DND-41 (cell line): ENCODE results near the gene WNT9A.

Experiments used
- ATAC-seq: fragments of 200-7000 bp; cut with Tn5 transposase; 3 replicates; pipeline ENCODE4 v1.9.1; 2021; ENCODE audit warnings: low read depth; ENCODE audit not compliant: insufficient read depth
- DNase-seq: peaks from one replicate; pipeline ENCODE4 v3.0.0-alpha.2; 2020
- H2AFZ ChIP-seq: 2 replicates; pipeline ENCODE4 v1.6.0; 2012; ENCODE audit warnings: low read depth, low read length
- H3K27ac ChIP-seq: 2 replicates; pipeline ENCODE4 v1.5.1; 2012; ENCODE audit warnings: low read length, inconsistent platforms
- H3K27me3 ChIP-seq: fragments of 200-600 bp; sonication (generic); 2 replicates; pipeline ENCODE4 v1.6.0; 2012; ENCODE audit warnings: low read length, mild to moderate bottlenecking, inconsistent platforms; ENCODE audit not compliant: insufficient read depth, poor library complexity
- H3K36me3 ChIP-seq: 2 replicates; pipeline ENCODE4 v1.5.1; 2012; ENCODE audit warnings: low read length, inconsistent platforms; ENCODE audit not compliant: insufficient read depth
- H3K4me1 ChIP-seq: 2 replicates; pipeline ENCODE4 v1.5.1; 2012; ENCODE audit warnings: mild to moderate bottlenecking, low read length; ENCODE audit not compliant: insufficient read depth
- H3K4me2 ChIP-seq: 2 replicates; pipeline ENCODE4 v1.6.0; 2012; ENCODE audit warnings: mild to moderate bottlenecking, moderate library complexity, low read length, inconsistent platforms; ENCODE audit not compliant: insufficient read depth
- H3K4me3 ChIP-seq, 2 experiments: fragments of 200-600 bp in 1 of 2; shearing (Covaris generic) in 1 of 2; 2 replicates each; pipeline ENCODE4 v1.5.1; 2012 to 2016; ENCODE audit warnings: inconsistent platforms in 2 of 2, low read length in 2 of 2, mild to moderate bottlenecking in 2 of 2, low read depth in 1 of 2, moderate library complexity in 1 of 2
- H3K79me2 ChIP-seq: 2 replicates; pipeline ENCODE4 v1.6.0; 2012; ENCODE audit warnings: low read length, inconsistent platforms; ENCODE audit not compliant: insufficient read depth
- H3K9ac ChIP-seq: 2 replicates; pipeline ENCODE4 v1.6.0; 2012; ENCODE audit warnings: low read depth, mild to moderate bottlenecking, inconsistent platforms, low read length, moderate library complexity
- H3K9me3 ChIP-seq: 2 replicates; pipeline ENCODE4 v1.5.1; 2012; ENCODE audit warnings: low read length, moderate library complexity, mild to moderate bottlenecking, inconsistent platforms; ENCODE audit not compliant: insufficient read depth, severe bottlenecking
- H4K20me1 ChIP-seq: 2 replicates; pipeline ENCODE4 v1.6.0; 2012; ENCODE audit warnings: low read length; ENCODE audit not compliant: insufficient read depth
- CTCF ChIP-seq: IDR thresholded peaks from 2 replicates; pipeline ENCODE4 v1.5.1; 2012; ENCODE audit warnings: borderline replicate concordance, low read length, moderate library complexity, mild to moderate bottlenecking; ENCODE audit not compliant: poor library complexity, severe bottlenecking; ENCODE audit errors: extremely low read depth
- EZH2 ChIP-seq: IDR thresholded peaks from 3 replicates; pipeline ENCODE4 v1.6.1; 2012; ENCODE audit warnings: borderline replicate concordance, low read depth, mild to moderate bottlenecking, moderate library complexity, low read length, inconsistent platforms; ENCODE audit not compliant: severe bottlenecking

The WNT9A gene

GRCh38 chr1:227934476-227935313, 13.0 kb downstream of the WNT9A start:
- Histone ChIP-seq H3K4me2 (no peak overlapping the region), H3K4me1 (no peaks in the 10 kb centered on the region), H3K27ac (no peak overlapping the region), H4K20me1 (no peaks in the 10 kb centered on the region; the same call in 1 of the 2 replicates), H3K4me3 (no peak overlapping the region), H3K27me3 (peaks cover 5% of the 10 kb centered on the region), H3K9me3 (no peaks in the 10 kb centered on the region), H3K36me3 (no peaks in the 10 kb centered on the region), H3K9ac (no peak overlapping the region), H2AFZ (no peak overlapping the region), H3K79me2 (no peaks in the 10 kb centered on the region)
- ATAC-seq, result peak; percentile 44
- TF ChIP-seq EZH2, result no peak
- TF ChIP-seq CTCF, result no peak
- no peak for DNase-seq

GRCh38 chr1:227929751-227930472, 17.8 kb downstream of the WNT9A start:
- H3K9ac ChIP-seq, result no peak overlapping the region
- H3K36me3 ChIP-seq, result no peaks in the 10 kb centered on the region
- H2AFZ ChIP-seq, result no peak overlapping the region
- no peak overlapping the region for H3K4me2 ChIP-seq
- DNase-seq (no peak), ATAC-seq (no peak)
- H4K20me1 ChIP-seq, result no peaks in the 10 kb centered on the region; the same call in 1 of the 2 replicates
- no peaks in the 10 kb centered on the region for H3K9me3 ChIP-seq
- no peak overlapping the region for H3K4me3 ChIP-seq
- no peaks in the 10 kb centered on the region for H3K79me2 ChIP-seq
- H3K27me3 ChIP-seq, result peaks cover 5% of the 10 kb centered on the region
- H3K27ac ChIP-seq, result no peak overlapping the region
- H3K4me1 ChIP-seq, result no peaks in the 10 kb centered on the region
- TF ChIP-seq CTCF (no peak), EZH2 (no peak)

- no peak overlapping the region for H3K4me2 ChIP-seq
- TF ChIP-seq EZH2 (no peak), CTCF (no peak)
- H2AFZ ChIP-seq, result no peak overlapping the region
Measured at GRCh38 chr1:227928811-227929375, 18.8 kb downstream of the WNT9A start.

More at GRCh38 chr1:227928811-227929375, 18.8 kb downstream of the WNT9A start:
- Histone ChIP-seq H3K79me2 (no peaks in the 10 kb centered on the region), H3K4me3 (no peak overlapping the region), H3K9ac (no peak overlapping the region), H3K4me1 (no peaks in the 10 kb centered on the region), H3K9me3 (no peaks in the 10 kb centered on the region), H3K27me3 (peaks cover 5% of the 10 kb centered on the region), H4K20me1 (no peaks in the 10 kb centered on the region; the same call in 1 of the 2 replicates), H3K36me3 (no peaks in the 10 kb centered on the region), H3K27ac (no peak overlapping the region)
- DNase-seq, result no peak
- ATAC-seq, result no peak
